ENCODE data around the gene PTPN9.
"Not testable (repeated sequence)": the region's sequence is repeated elsewhere in the genome, so short reads cannot be mapped to it uniquely, and the experiment has no call there.

The PTPN9 gene

GRCh38 chr15:75493732-75494131 lies 85.4 kb downstream of the PTPN9 start:
- no peak for DNase-seq (ENCODE audit: extremely low read depth, insufficient read length)
- no peak for TF ChIP-seq CTCF (IDR thresholded peaks at IDR 0.05; ENCODE audit: insufficient read depth, low read length, poor library complexity, severe bottlenecking)
- no peaks in the 10 kb centered on the region for H3K27me3 ChIP-seq (replicated peaks; ENCODE audit: control insufficient read depth, insufficient read depth, low read length)

DNA sequence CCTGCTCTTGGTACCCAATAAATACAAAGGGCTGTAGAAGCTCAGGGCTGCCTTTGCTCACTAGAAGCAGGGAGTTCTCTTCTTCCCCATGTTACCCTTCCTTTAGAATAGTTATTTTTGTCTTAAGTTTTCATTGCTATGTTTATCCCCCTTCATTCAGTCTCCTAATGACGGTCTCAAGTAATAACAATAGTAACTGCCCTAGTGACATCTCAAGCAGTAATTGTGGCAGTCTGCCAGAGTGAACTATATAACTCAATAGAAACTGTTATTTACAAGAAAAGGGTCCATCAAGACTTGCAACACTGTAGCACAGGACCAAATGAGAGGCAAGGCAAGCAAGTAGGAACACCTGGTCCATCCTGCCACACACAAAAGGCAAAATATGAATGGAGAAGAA lies 95.2 kb downstream of the PTPN9 start:
- no peak for TF ChIP-seq CTCF (IDR thresholded peaks at IDR 0.05; ENCODE audit: insufficient read depth, low read length, poor library complexity, severe bottlenecking)
- DNase-seq (ENCODE audit: extremely low read depth, insufficient read length): no peak
- Histone ChIP-seq H3K27me3 (replicated peaks; ENCODE audit: control insufficient read depth, insufficient read depth, low read length) (no peaks in the 10 kb centered on the region), H3K4me3 (replicated peaks; ENCODE audit: low read depth, low read length) (no peak overlapping the region), H3K36me3 (ENCODE audit: control insufficient read depth, insufficient read depth, low read length) (peaks cover 6% of the 10 kb centered on the region)

More at GRCh38 chr15:75493732-75494131, 85.4 kb downstream of the PTPN9 start:
- H3K36me3 ChIP-seq (ENCODE audit: control insufficient read depth, insufficient read depth, low read length): no peaks in the 10 kb centered on the region; the same call in 1 of the 2 replicates
- no peak overlapping the region for H3K4me3 ChIP-seq (replicated peaks; ENCODE audit: low read depth, low read length)

DNA sequence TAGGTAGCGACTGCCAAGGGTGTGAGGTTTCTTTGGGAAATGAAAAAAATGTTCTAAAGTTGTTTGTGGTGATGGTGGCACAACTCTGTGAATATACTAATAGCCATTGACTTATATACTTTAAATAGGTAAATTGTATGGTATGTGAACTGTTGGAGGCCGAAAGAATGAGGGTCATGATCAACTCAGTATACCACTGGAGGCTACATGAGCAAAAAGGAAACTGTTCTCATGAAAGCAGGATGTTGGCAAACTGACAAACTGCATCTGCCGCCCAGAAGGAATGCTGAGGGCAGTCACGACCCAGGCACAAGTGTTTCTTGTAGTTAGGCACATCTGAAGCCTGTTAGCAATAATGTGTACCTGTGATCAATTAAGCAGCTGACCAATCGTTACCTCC lies 95.6 kb downstream of the PTPN9 start:
- not testable (repeated sequence) for H3K36me3 ChIP-seq (ENCODE audit: control insufficient read depth, insufficient read depth, low read length); H3K27me3 ChIP-seq (replicated peaks; ENCODE audit: control insufficient read depth, insufficient read depth, low read length); DNase-seq (ENCODE audit: extremely low read depth, insufficient read length); H3K4me3 ChIP-seq (replicated peaks; ENCODE audit: low read depth, low read length)

DNA sequence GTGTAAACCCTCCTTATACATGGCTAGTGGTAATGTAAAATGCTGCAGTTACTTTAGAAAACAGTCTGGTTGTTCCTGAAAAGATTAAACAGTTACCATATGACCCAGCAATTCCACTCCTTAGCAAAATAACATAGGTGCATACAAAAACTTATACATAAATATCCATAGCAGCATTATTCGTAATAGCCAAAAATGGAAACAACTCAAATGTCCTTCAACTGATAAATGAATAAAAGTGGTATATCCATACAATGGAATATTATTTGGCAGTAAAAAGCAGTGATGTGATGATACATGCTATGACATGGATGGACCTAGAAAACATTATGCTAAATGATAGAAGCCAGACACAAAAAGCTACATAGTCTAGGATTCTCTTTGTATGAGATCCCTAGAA lies 96.0 kb downstream of the PTPN9 start:
- Histone ChIP-seq H3K27me3 (replicated peaks; ENCODE audit: control insufficient read depth, insufficient read depth, low read length) (no peaks in the 10 kb centered on the region), H3K36me3 (ENCODE audit: control insufficient read depth, insufficient read depth, low read length) (peaks cover 6% of the 10 kb centered on the region), H3K4me3 (replicated peaks; ENCODE audit: low read depth, low read length) (no peak overlapping the region)
- no peak for DNase-seq (ENCODE audit: extremely low read depth, insufficient read length)
- no peak for TF ChIP-seq CTCF (IDR thresholded peaks at IDR 0.05; ENCODE audit: insufficient read depth, low read length, poor library complexity, severe bottlenecking)

DNA sequence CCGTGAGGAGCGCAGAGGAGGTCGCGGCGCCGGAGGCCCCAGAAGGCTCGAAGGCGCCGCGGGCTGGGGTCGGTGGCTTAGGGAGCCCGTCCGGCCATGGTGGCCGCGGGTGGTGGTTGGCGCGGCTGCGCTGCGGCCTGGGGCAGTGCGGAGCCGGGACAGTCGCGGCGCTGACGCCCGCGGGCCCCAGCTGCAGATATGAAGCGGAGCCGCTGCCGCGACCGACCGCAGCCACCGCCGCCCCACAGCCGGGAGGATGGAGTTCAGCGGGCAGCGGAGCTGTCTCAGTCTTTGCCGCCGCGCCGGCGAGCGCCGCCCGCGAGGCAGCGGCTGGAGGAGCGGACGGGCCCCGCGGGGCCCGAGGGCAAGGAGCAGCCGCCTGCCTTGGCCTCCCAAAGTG lies 98.7 kb downstream of the PTPN9 start:
- not testable (repeated sequence) for DNase-seq (ENCODE audit: extremely low read depth, insufficient read length); H3K4me3 ChIP-seq (replicated peaks; ENCODE audit: low read depth, low read length); H3K36me3 ChIP-seq (ENCODE audit: control insufficient read depth, insufficient read depth, low read length); H3K27me3 ChIP-seq (replicated peaks; ENCODE audit: control insufficient read depth, insufficient read depth, low read length)

- peaks cover 4% of the 10 kb centered on the region for H3K36me3 ChIP-seq (ENCODE audit: control insufficient read depth, insufficient read depth, low read length)
- DNase-seq (ENCODE audit: extremely low read depth, insufficient read length): no peak
- no peak for TF ChIP-seq CTCF (IDR thresholded peaks at IDR 0.05; ENCODE audit: insufficient read depth, low read length, poor library complexity, severe bottlenecking)
- H3K4me3 ChIP-seq (replicated peaks; ENCODE audit: low read depth, low read length): no peak overlapping the region
- H3K27me3 ChIP-seq (replicated peaks; ENCODE audit: control insufficient read depth, insufficient read depth, low read length): no peaks in the 10 kb centered on the region
Observed at GRCh38 chr15:75479670-75480069, 99.4 kb downstream of the PTPN9 start.

DNA sequence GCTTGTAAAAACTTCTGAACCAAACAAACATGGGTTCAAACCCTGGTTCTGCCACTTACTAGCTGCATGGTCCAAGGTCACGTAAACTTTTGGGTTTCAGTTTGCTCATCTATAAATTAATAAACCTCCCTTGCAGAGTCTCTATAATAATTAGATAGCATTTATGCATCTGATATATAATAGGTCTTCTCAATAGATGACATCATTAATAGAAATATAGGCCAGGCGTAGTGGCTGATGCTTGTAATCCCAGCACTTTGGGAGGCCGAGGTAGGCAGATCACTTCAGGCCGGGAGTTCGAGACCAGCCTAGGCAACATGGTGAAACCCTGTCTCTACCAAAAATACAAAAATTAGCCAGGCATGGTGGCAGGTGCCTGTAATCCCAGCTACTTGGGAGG lies 102.0 kb downstream of the PTPN9 start:
- not testable (repeated sequence) for H3K4me3 ChIP-seq (replicated peaks; ENCODE audit: low read depth, low read length); H3K27me3 ChIP-seq (replicated peaks; ENCODE audit: control insufficient read depth, insufficient read depth, low read length); DNase-seq (ENCODE audit: extremely low read depth, insufficient read length); H3K36me3 ChIP-seq (ENCODE audit: control insufficient read depth, insufficient read depth, low read length)
